Activated T-cell treated with anti-CD3 and anti-CD28 coated beads, Interleukin-2, amount 50 U/mL, for 72 hours (primary cell): Measurements from ENCODE around the gene XYLT1. TPM values are rescaled to one million over a fixed set of nuclear protein-coding genes. Genes with fewer than 3 reads are reported as not detected.

ENCODE experiments used
- ATAC-seq, 2 donors: fragments of 150-1000 bp; cut with Tn5 transposase; replicated peaks in 1 of 2; 2 replicates each; pipeline ENCODE4 v1.10.0; 2021; ENCODE audit warnings: moderate library complexity in 2 of 2, mild to moderate bottlenecking in 1 of 2
- DNase-seq, 2 donors: peaks; one replicate each; pipeline ENCODE4 v3.0.0; 2021 to 2022; ENCODE audit warnings: mixed read lengths in 1 of 2
- H3K27ac Mint-ChIP-seq: one replicate; pipeline ENCODE4 v1.8.0; 2022; ENCODE audit warnings: mild to moderate bottlenecking, moderate library complexity, mixed read lengths
- H3K27me3 Mint-ChIP-seq: one replicate; pipeline ENCODE4 v1.8.0; 2022; ENCODE audit warnings: low read depth, mixed read lengths
- H3K36me3 Mint-ChIP-seq, 2 donors: one replicate each; pipeline ENCODE4 v1.8.0; 2022; ENCODE audit warnings: mixed read lengths in 2 of 2, mild to moderate bottlenecking in 1 of 2; ENCODE audit not compliant: insufficient read depth in 2 of 2
- H3K4me1 Mint-ChIP-seq: one replicate; pipeline ENCODE4 v1.8.0; 2022; ENCODE audit warnings: low read depth, mixed read lengths
- H3K4me3 Mint-ChIP-seq, 2 donors: one replicate each; pipeline ENCODE4 v1.8.0; 2022; ENCODE audit warnings: mild to moderate bottlenecking in 2 of 2, mixed read lengths in 2 of 2, moderate library complexity in 2 of 2
- H3K9me3 Mint-ChIP-seq, 2 donors: one replicate each; pipeline ENCODE4 v1.8.0; 2022; ENCODE audit warnings: mixed read lengths in 2 of 2
- total RNA-seq, 2 donors: library from RNA; stranded (reverse); gene quantifications; one replicate each; pipeline ENCODE4 v1.2.3, GENCODE V29; 2022

The XYLT1 gene
- total RNA-seq, 2 donors from 2014 or later = 17.1 to 17.9 TPM

- Mint-ChIP-seq H3K9me3 (no peaks in the 10 kb centered on the region), H3K4me3 (no peak overlapping the region), H3K27ac (no peak overlapping the region), H3K27me3 (no peaks in the 10 kb centered on the region), H3K4me1 (peaks cover 14% of the 10 kb centered on the region), H3K36me3 (no peaks in the 10 kb centered on the region)
- no peak for DNase-seq
- ATAC-seq = no peak
These were observed 223.6 kb downstream of the XYLT1 start for GRCh38 chr16:17246974-17247732.

GRCh38 chr16:17246268-17246885 is 224.4 kb downstream of the XYLT1 start:
- no peak overlapping the region for H3K27ac Mint-ChIP-seq
- H3K36me3 Mint-ChIP-seq = peaks cover 0 to under 1% of the 10 kb centered on the region in 2 donors
- no peaks in the 10 kb centered on the region for H3K27me3 Mint-ChIP-seq
- DNase-seq (no peak), ATAC-seq (peak in 1 of 2 donors; percentile 38)
- no peak overlapping the region for H3K4me3 Mint-ChIP-seq
- H3K9me3 Mint-ChIP-seq = no peaks in the 10 kb centered on the region
- peaks cover 11% of the 10 kb centered on the region for H3K4me1 Mint-ChIP-seq

GRCh38 chr16:17245776-17246175 is 225.0 kb downstream of the XYLT1 start:
- no peak overlapping the region for H3K4me3 Mint-ChIP-seq
- DNase-seq (no peak), ATAC-seq (no peak)
- H3K9me3 Mint-ChIP-seq = no peaks in the 10 kb centered on the region
- H3K36me3 Mint-ChIP-seq = peaks cover 0 to 2% of the 10 kb centered on the region in 2 donors
- no peak overlapping the region for H3K27ac Mint-ChIP-seq
- no peaks in the 10 kb centered on the region for H3K27me3 Mint-ChIP-seq
- H3K4me1 Mint-ChIP-seq = peaks cover 8% of the 10 kb centered on the region

- H3K4me3 Mint-ChIP-seq = no peak overlapping the region
- DNase-seq (no peak), ATAC-seq (no peak)
- H3K27me3 Mint-ChIP-seq = no peaks in the 10 kb centered on the region
- H3K36me3 Mint-ChIP-seq = peaks cover 0 to 2% of the 10 kb centered on the region in 2 donors
- H3K9me3 Mint-ChIP-seq = no peaks in the 10 kb centered on the region
- peaks cover 11% of the 10 kb centered on the region for H3K4me1 Mint-ChIP-seq
- no peak overlapping the region for H3K27ac Mint-ChIP-seq
These were observed 225.7 kb downstream of the XYLT1 start for GRCh38 chr16:17244872-17245551.

- DNase-seq (no peak), ATAC-seq (no peak)
- no peaks in the 10 kb centered on the region for H3K27me3 Mint-ChIP-seq
- peaks cover 38% of the 10 kb centered on the region for H3K4me1 Mint-ChIP-seq
- H3K9me3 Mint-ChIP-seq = peaks cover 4 to 8% of the 10 kb centered on the region in 2 donors
- no peak overlapping the region for H3K27ac Mint-ChIP-seq
- H3K36me3 Mint-ChIP-seq = peaks cover 0 to 2% of the 10 kb centered on the region in 2 donors
- H3K4me3 Mint-ChIP-seq = no peak overlapping the region
These were observed 229.4 kb downstream of the XYLT1 start for GRCh38 chr16:17241264-17241835.

GRCh38 chr16:17238285-17239028 is 232.3 kb downstream of the XYLT1 start:
- DNase-seq (peak; percentile 51 to 56), ATAC-seq (peak; percentile 84 to 85)
- peaks cover 31% of the 10 kb centered on the region for H3K4me1 Mint-ChIP-seq
- H3K27ac Mint-ChIP-seq = no peak overlapping the region
- H3K4me3 Mint-ChIP-seq = peak overlapping the region in 1 of 2 donors; percentile 10
- H3K27me3 Mint-ChIP-seq = no peaks in the 10 kb centered on the region
- peaks cover 0 to 2% of the 10 kb centered on the region in 2 donors for H3K36me3 Mint-ChIP-seq
- H3K9me3 Mint-ChIP-seq = peaks cover 4 to 8% of the 10 kb centered on the region in 2 donors

GRCh38 chr16:17237350-17237944 is 233.3 kb downstream of the XYLT1 start:
- Mint-ChIP-seq H3K27me3 (no peaks in the 10 kb centered on the region), H3K4me1 (peaks cover 31% of the 10 kb centered on the region), H3K9me3 (peaks cover 4 to 8% of the 10 kb centered on the region in 2 donors), H3K27ac (no peak overlapping the region), H3K36me3 (peaks cover 2 to 4% of the 10 kb centered on the region in 2 donors), H3K4me3 (no peak overlapping the region)
- ATAC-seq (no peak), DNase-seq (no peak)

- DNase-seq (no peak), ATAC-seq (no peak)
- H3K36me3 Mint-ChIP-seq = peaks cover 2 to 3% of the 10 kb centered on the region in 2 donors
- no peaks in the 10 kb centered on the region for H3K27me3 Mint-ChIP-seq
- H3K4me3 Mint-ChIP-seq = no peak overlapping the region
- no peak overlapping the region for H3K27ac Mint-ChIP-seq
- peaks cover 36% of the 10 kb centered on the region for H3K4me1 Mint-ChIP-seq
- H3K9me3 Mint-ChIP-seq = peaks cover 7 to 8% of the 10 kb centered on the region in 2 donors
These were observed 235.5 kb downstream of the XYLT1 start for GRCh38 chr16:17235147-17235815.

- ATAC-seq = no peak
- Mint-ChIP-seq H3K4me1 (peaks cover 18% of the 10 kb centered on the region), H3K9me3 (peaks cover 0 to 2% of the 10 kb centered on the region in 2 donors), H3K36me3 (peaks cover 2 to 3% of the 10 kb centered on the region in 2 donors), H3K27me3 (no peaks in the 10 kb centered on the region), H3K4me3 (no peak overlapping the region), H3K27ac (no peak overlapping the region)
- no peak for DNase-seq
These were observed 237.3 kb downstream of the XYLT1 start for GRCh38 chr16:17233318-17234002.

- Mint-ChIP-seq H3K9me3 (peaks cover 0 to 2% of the 10 kb centered on the region in 2 donors), H3K27ac (no peak overlapping the region), H3K4me3 (no peak overlapping the region), H3K36me3 (peaks cover 2 to 3% of the 10 kb centered on the region in 2 donors), H3K4me1 (peaks cover 8% of the 10 kb centered on the region), H3K27me3 (no peaks in the 10 kb centered on the region)
- ATAC-seq = no peak
- no peak for DNase-seq
These were observed 238.3 kb downstream of the XYLT1 start for GRCh38 chr16:17232487-17232886.

- peaks cover 2 to 3% of the 10 kb centered on the region in 2 donors for H3K36me3 Mint-ChIP-seq
- peaks cover 6% of the 10 kb centered on the region for H3K4me1 Mint-ChIP-seq
- no peak overlapping the region for H3K27ac Mint-ChIP-seq
- ATAC-seq = no peak
- H3K4me3 Mint-ChIP-seq = no peak overlapping the region
- no peaks in the 10 kb centered on the region for H3K27me3 Mint-ChIP-seq
- DNase-seq = no peak
- H3K9me3 Mint-ChIP-seq = peaks cover 0 to 2% of the 10 kb centered on the region in 2 donors
These were observed 238.8 kb downstream of the XYLT1 start for GRCh38 chr16:17231972-17232371.
